Neural cell (in vitro differentiated cells): ENCODE data around the gene PADI4. TPM values are rescaled to one million over a fixed set of nuclear protein-coding genes. Genes with fewer than 3 reads are reported as not detected.

Experiments used
- H2AFZ ChIP-seq: fragments of 200-600, 300-800 bp; sonication (generic), shearing (Covaris generic); 2 replicates; pipeline ENCODE4 v1.6.0; 2014; ENCODE audit warnings: low read depth, mild to moderate bottlenecking, antibody characterized with exemption, low read length, moderate library complexity
- H3F3A ChIP-seq: fragments of 200-600 bp; shearing (Covaris generic); 2 replicates; pipeline ENCODE4 v1.6.1; 2016; ENCODE audit warnings: mild to moderate bottlenecking, moderate library complexity, mixed read lengths, antibody characterized with exemption, low read length; ENCODE audit not compliant: insufficient read depth, poor library complexity, severe bottlenecking
- H3K27ac ChIP-seq: fragments of 200-600, 300-800 bp; sonication (generic), shearing (Covaris generic); 2 replicates; pipeline ENCODE4 v1.5.1; 2014; ENCODE audit warnings: mild to moderate bottlenecking, low read length, moderate library complexity
- H3K27me3 ChIP-seq: fragments of 300-800, 200-600 bp; sonication (generic), shearing (Covaris generic); 2 replicates; pipeline ENCODE4 v1.6.0; 2014; ENCODE audit warnings: mild to moderate bottlenecking, low read depth, low read length, moderate library complexity; ENCODE audit not compliant: insufficient read depth
- H3K36me3 ChIP-seq: fragments of 300-800, 200-600 bp; sonication (generic), shearing (Covaris generic); 2 replicates; pipeline ENCODE4 v1.5.1; 2014; ENCODE audit warnings: mild to moderate bottlenecking, antibody characterized with exemption, low read length, moderate library complexity; ENCODE audit not compliant: insufficient read depth
- H3K4me2 ChIP-seq: fragments of 300-800, 200-600 bp; sonication (generic), shearing (Covaris generic); 2 replicates; pipeline ENCODE4 v1.6.0; 2014; ENCODE audit warnings: mild to moderate bottlenecking, low read length
- H3K4me3 ChIP-seq: fragments of 300-800, 200-600 bp; sonication (generic), shearing (Covaris generic); 2 replicates; pipeline ENCODE4 v1.5.1; 2014; ENCODE audit warnings: mild to moderate bottlenecking, low read length, moderate library complexity
- H3K79me2 ChIP-seq: fragments of 200-600 bp; shearing (Covaris generic); replicated peaks from 2 replicates; pipeline ENCODE4 v1.6.0; 2014; ENCODE audit warnings: mild to moderate bottlenecking, low read length, moderate library complexity; ENCODE audit not compliant: insufficient read depth
- H3K9ac ChIP-seq: fragments of 300-800, 200-600 bp; sonication (generic), shearing (Covaris generic); 2 replicates; pipeline ENCODE4 v1.6.1; 2016; ENCODE audit warnings: mild to moderate bottlenecking, low read length, mixed read lengths
- H3K9me2 ChIP-seq: fragments of 200-600 bp; shearing (Covaris generic); 2 replicates; pipeline ENCODE4 v1.6.1; 2016; ENCODE audit warnings: mild to moderate bottlenecking, low read length, mixed read lengths; ENCODE audit not compliant: insufficient read depth
- H3K9me3 ChIP-seq: fragments of 200-600, 300-800 bp; sonication (generic), shearing (Covaris generic); 2 replicates; pipeline ENCODE4 v1.6.1; 2016; ENCODE audit warnings: mild to moderate bottlenecking, mixed run types, low read length, moderate library complexity, mixed read lengths
- H4K20me1 ChIP-seq: fragments of 200-600 bp; shearing (Covaris generic); 2 replicates; pipeline ENCODE4 v1.6.1; 2016; ENCODE audit warnings: mild to moderate bottlenecking, mixed run types; ENCODE audit not compliant: insufficient read depth
- EP300 ChIP-seq: fragments of 450-650 bp; conservative IDR thresholded peaks from 2 replicates; pipeline ENCODE4 v1.6.1; 2014; ENCODE audit warnings: antibody characterized with exemption, mild to moderate bottlenecking, moderate library complexity; ENCODE audit not compliant: poor library complexity, severe bottlenecking
- EZH2 ChIP-seq: fragments of 200-600, 300-800 bp; shearing (Covaris generic), sonication (generic); IDR thresholded peaks from 2 replicates; pipeline ENCODE4 v1.6.1; 2014; ENCODE audit warnings: antibody characterized with exemption, low read length, borderline replicate concordance, mild to moderate bottlenecking; ENCODE audit not compliant: insufficient read depth, poor library complexity, severe bottlenecking
- MXI1 ChIP-seq: fragments of 450-650 bp; conservative IDR thresholded peaks from 2 replicates; pipeline ENCODE4 v1.6.1; 2014; ENCODE audit warnings: antibody characterized with exemption, mild to moderate bottlenecking; ENCODE audit not compliant: poor library complexity, severe bottlenecking
- POLR2AphosphoS5 ChIP-seq: IDR thresholded peaks from 2 replicates; pipeline ENCODE4 v1.6.1; 2012
- RAD21 ChIP-seq: fragments of 450-650 bp; conservative IDR thresholded peaks from 2 replicates; pipeline ENCODE4 v1.6.1; 2014; ENCODE audit warnings: antibody characterized with exemption, mild to moderate bottlenecking, moderate library complexity
- SMC3 ChIP-seq: fragments of 450-650 bp; conservative IDR thresholded peaks from 2 replicates; pipeline ENCODE4 v1.6.1; 2014; ENCODE audit warnings: antibody characterized with exemption, mild to moderate bottlenecking, moderate library complexity; ENCODE audit not compliant: poor library complexity
- TAF1 ChIP-seq: IDR thresholded peaks from 2 replicates; pipeline ENCODE4 v1.6.1; 2012; ENCODE audit warnings: low read depth
- polyA plus RNA-seq: library from polyadenylated mRNA; depleted of rRNA; stranded (reverse); fragments of >200 nt; gene quantifications from 2 replicates; pipeline ENCODE4 v1.2.3, GENCODE V29; 2014
- TF ChIP-seq, protein P1 (sequence below): fragments of 450-650 bp; IDR thresholded peaks from 2 replicates; pipeline ENCODE4 v1.5.1; 2014; ENCODE audit warnings: antibody characterized with exemption, mild to moderate bottlenecking, moderate library complexity; ENCODE audit not compliant: poor library complexity, severe bottlenecking
- TF ChIP-seq, protein P2 (sequence below): IDR thresholded peaks from 2 replicates; pipeline ENCODE4 v1.6.1; 2012; ENCODE audit warnings: borderline replicate concordance

PADI4 gene
- polyA plus RNA-seq, 1 donor from 2014 or later, result not detected

DNA sequence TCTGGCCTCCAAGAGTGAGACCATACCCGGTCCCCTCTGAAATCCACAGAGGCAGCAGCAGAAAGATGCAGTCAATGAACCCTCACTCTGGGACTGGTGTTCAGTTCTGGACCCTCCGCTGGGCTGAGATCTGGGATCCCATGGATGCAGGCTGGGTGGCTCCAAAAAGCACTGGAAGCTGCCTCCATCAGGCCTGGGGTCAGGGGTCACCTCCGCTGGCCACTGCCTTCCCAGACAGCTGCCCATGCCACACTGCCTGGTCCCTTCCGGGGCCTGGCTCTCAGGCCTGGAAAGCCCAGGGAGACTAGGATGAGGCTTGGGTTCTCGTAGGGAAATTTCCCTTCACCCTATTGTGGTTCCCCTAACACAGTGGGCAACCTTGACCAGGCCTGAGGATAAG is 21.4 kb upstream of the PADI4 start:
- H3K36me3 ChIP-seq, result no peaks in the 10 kb centered on the region
- H3K27ac ChIP-seq, result no peak overlapping the region
- H3K27me3 ChIP-seq, result no peaks in the 10 kb centered on the region
- no peaks in the 10 kb centered on the region for H3K79me2 ChIP-seq
- H3K4me3 ChIP-seq, result no peak overlapping the region
- no peaks in the 10 kb centered on the region for H3K9me3 ChIP-seq
- H2AFZ ChIP-seq, result no peak overlapping the region
- no peak overlapping the region for H3K4me2 ChIP-seq
- H3K9ac ChIP-seq, result no peak overlapping the region
- no peaks in the 10 kb centered on the region for H3K9me2 ChIP-seq
- no peaks in the 10 kb centered on the region for H4K20me1 ChIP-seq
- no peaks in the 10 kb centered on the region for H3F3A ChIP-seq
- TF ChIP-seq RAD21, result no peak
- no peak for TF ChIP-seq EP300
- TF ChIP-seq SMC3, result no peak
- TF ChIP-seq EZH2, result no peak
- TF ChIP-seq POLR2AphosphoS5, result no peak
- TF ChIP-seq TAF1, result no peak
- TF ChIP-seq, protein P1, sequence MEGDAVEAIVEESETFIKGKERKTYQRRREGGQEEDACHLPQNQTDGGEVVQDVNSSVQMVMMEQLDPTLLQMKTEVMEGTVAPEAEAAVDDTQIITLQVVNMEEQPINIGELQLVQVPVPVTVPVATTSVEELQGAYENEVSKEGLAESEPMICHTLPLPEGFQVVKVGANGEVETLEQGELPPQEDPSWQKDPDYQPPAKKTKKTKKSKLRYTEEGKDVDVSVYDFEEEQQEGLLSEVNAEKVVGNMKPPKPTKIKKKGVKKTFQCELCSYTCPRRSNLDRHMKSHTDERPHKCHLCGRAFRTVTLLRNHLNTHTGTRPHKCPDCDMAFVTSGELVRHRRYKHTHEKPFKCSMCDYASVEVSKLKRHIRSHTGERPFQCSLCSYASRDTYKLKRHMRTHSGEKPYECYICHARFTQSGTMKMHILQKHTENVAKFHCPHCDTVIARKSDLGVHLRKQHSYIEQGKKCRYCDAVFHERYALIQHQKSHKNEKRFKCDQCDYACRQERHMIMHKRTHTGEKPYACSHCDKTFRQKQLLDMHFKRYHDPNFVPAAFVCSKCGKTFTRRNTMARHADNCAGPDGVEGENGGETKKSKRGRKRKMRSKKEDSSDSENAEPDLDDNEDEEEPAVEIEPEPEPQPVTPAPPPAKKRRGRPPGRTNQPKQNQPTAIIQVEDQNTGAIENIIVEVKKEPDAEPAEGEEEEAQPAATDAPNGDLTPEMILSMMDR, result no peak
- TF ChIP-seq MXI1, result no peak
- TF ChIP-seq, protein P2, sequence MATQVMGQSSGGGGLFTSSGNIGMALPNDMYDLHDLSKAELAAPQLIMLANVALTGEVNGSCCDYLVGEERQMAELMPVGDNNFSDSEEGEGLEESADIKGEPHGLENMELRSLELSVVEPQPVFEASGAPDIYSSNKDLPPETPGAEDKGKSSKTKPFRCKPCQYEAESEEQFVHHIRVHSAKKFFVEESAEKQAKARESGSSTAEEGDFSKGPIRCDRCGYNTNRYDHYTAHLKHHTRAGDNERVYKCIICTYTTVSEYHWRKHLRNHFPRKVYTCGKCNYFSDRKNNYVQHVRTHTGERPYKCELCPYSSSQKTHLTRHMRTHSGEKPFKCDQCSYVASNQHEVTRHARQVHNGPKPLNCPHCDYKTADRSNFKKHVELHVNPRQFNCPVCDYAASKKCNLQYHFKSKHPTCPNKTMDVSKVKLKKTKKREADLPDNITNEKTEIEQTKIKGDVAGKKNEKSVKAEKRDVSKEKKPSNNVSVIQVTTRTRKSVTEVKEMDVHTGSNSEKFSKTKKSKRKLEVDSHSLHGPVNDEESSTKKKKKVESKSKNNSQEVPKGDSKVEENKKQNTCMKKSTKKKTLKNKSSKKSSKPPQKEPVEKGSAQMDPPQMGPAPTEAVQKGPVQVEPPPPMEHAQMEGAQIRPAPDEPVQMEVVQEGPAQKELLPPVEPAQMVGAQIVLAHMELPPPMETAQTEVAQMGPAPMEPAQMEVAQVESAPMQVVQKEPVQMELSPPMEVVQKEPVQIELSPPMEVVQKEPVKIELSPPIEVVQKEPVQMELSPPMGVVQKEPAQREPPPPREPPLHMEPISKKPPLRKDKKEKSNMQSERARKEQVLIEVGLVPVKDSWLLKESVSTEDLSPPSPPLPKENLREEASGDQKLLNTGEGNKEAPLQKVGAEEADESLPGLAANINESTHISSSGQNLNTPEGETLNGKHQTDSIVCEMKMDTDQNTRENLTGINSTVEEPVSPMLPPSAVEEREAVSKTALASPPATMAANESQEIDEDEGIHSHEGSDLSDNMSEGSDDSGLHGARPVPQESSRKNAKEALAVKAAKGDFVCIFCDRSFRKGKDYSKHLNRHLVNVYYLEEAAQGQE, result no peak

DNA sequence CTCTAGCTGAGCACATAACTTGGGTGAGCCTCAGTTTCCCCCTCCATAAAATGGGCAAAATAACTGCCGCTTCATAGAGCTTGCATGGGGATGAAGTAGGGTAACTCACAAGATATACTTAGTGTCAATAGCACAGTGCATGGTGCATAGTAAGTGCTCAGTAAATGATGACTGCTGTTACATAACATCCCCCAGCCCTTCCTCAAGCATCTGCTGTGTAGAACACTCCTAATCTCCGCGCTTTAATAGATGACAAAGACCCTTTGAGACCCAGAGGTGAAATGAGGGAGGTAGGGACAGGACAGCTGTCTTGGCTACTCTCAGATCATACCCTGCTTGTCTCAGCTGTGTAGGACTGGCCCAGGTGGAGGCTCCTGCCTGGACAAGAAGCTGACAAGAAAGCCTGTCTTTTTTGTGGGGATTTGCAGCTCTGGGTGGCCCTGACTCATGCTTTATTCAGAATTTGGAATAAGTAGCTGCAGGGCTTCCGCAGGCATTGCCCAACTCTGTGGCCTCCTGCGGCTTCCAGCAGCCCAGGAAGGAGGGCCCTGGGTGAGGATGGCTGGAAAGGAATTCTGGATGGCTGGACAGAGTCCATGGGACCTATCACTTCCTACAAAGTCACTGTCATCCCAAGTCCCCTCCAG is 20.7 kb upstream of the PADI4 start:
- Histone ChIP-seq H3K79me2 (no peaks in the 10 kb centered on the region), H3F3A (no peaks in the 10 kb centered on the region), H3K4me2 (no peak overlapping the region), H3K36me3 (no peaks in the 10 kb centered on the region), H3K27me3 (no peaks in the 10 kb centered on the region), H3K4me3 (no peak overlapping the region), H4K20me1 (no peaks in the 10 kb centered on the region), H2AFZ (no peak overlapping the region), H3K9ac (no peak overlapping the region), H3K27ac (no peak overlapping the region), H3K9me3 (no peaks in the 10 kb centered on the region), H3K9me2 (no peaks in the 10 kb centered on the region)
- no peak for TF ChIP-seq SMC3
- no peak for TF ChIP-seq EP300
- TF ChIP-seq, protein P2, result no peak
- no peak for TF ChIP-seq MXI1
- no peak for TF ChIP-seq TAF1
- TF ChIP-seq, protein P1, result no peak
- TF ChIP-seq POLR2AphosphoS5, result no peak
- TF ChIP-seq EZH2, result no peak
